NCI-H510A (cell line): Measurements from ENCODE around the gene RALGAPB.
"Not testable (repeated sequence)": the region's sequence is repeated elsewhere in the genome, so short reads cannot be mapped to it uniquely, and the experiment has no call there.

ENCODE experiments used
- DNase-seq: peaks from one replicate; lab custom pipeline; 2025; lab: John Stamatoyannopoulos, UW

RALGAPB gene

DNA sequence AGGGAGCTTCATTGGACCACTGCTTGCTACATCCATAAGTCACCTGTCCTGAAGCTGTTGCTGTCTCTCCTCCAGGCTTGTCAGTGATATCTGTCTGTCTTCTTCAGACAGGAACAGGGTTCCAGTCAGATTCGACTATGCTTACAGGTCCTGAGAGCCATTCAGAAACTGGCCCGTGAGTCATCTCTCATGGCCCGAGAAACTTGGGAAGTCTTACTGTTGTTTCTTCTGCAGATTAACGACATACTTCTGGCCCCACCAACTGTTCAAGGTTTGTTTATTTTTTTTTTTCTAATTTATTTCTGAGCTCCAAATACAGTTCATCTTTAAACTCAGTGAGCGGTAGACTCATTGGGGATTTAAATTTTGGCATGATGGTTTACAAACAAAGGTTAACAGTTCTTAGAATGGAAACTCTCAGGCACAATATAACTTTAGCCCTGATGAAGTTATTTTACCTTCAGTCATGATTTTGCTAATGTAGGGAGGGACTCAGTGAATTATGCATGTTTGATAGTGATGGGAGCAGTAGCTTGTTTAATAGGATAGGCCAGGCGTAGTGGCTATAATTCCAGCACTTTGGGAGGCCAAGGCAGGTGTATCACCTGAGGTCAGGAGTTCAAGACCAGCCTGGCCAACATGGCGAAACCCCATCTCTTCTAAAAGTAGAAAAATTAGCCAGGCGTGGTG is 24.7 kb downstream of the RALGAPB start:
- DNase-seq: no peak

DNA sequence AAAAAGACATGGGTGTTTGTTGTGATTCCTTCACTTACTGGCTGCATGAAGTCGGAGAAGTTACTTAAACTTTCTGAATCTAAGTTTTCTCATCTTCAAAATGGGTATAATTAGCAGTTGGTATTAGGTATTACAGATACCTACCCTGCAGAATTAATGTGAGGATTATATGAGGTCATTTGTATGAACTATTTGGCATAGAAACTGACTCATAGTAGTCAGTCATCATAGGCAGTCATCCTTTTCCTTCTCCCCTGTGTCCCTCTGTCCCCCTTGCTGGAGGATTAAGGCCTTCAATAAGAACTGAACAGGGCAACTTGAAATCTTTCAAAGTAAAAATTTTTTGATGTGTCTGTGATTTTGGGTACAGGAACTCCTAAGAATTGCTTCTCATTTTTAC is 26.3 kb downstream of the RALGAPB start:
- DNase-seq: no peak

GRCh38 chr20:38499366-38499765 is 26.7 kb downstream of the RALGAPB start:
- no peak for DNase-seq

DNA sequence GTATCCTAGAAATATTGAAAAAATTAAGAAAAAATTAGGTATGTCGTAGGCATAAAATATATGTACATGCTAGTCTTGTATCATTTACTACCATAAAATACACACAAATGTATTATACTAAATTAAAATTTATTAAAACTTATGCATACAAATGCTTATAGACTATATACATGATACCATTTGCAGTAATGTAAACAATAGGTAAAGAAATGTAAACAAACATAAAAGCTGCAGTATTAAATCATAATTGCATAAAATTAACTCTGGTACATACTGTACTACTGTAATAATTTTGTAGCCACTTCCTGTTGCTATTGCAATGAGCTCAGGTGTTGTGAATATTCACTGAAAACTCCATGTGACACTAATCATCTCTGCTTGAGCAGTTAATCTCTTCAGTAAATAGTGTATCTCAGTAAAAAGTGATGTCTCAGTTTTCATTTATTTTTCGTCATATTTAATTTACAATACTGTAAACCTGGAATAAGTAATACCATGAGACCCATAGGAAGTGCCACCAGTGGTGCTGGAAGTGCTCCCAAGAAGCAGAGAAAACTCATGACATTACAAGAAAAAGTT is 29.3 kb downstream of the RALGAPB start:
- DNase-seq: no peak

DNA sequence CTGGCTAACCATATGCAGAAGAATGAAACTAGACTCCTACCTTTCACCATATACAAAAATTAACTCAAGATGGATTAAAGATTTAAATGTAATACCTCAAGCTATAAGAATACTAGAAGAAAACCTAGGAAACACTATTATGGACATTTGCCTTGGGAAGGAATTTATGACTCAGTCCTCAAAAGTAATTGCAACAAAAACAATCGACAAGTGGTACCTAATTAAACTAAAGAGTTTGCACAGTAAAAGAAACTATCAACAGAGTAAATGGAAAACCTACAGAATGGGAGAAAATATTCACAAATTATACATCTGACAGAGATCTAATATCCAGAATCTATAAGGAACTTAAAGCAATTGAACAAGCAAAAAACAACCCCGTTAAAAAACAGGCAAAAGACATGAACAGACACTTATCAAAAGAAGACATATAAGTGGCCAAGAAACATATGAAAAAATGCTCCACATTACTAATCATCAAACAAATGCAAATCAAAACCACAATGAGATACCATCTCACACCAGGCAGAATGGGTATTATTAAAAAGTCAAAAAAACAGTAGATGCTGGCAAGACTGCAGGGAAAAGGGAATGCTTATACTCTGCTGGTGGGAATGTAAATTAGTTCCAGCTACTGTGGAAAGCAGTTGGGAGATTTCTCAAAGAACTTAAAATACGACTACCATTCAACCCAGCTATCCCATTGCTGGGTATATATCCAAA is 31.9 kb downstream of the RALGAPB start:
- no peak for DNase-seq

- DNase-seq: no peak
Observed at GRCh38 chr20:38505091-38505455, 32.4 kb downstream of the RALGAPB start.

DNA sequence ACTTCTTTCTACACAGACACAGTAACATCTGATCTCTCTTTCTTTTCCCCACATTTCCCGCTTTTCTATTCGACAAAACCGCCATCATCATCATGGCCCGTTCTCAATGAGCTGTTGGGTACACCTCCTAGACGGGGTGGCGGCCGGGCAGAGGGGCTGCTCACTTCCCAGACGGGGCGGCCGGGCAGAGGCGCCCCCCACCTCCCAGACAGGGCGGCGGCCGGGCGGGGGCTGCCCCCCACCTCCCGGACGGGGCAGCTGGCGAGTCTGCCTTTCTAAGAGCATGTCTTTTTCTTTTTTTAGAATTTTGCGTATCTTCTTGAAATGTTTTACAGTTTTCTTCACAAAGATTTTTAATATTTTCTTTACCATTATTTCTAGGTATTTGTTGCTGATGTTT is 39.1 kb downstream of the RALGAPB start:
- DNase-seq: not testable (repeated sequence)

GRCh38 chr20:38514185-38514584 is 41.5 kb downstream of the RALGAPB start:
- no peak for DNase-seq

GRCh38 chr20:38514947-38515346 is 42.3 kb downstream of the RALGAPB start:
- no peak for DNase-seq

GRCh38 chr20:38515631-38516030 is 43.0 kb downstream of the RALGAPB start:
- DNase-seq: no peak

DNA sequence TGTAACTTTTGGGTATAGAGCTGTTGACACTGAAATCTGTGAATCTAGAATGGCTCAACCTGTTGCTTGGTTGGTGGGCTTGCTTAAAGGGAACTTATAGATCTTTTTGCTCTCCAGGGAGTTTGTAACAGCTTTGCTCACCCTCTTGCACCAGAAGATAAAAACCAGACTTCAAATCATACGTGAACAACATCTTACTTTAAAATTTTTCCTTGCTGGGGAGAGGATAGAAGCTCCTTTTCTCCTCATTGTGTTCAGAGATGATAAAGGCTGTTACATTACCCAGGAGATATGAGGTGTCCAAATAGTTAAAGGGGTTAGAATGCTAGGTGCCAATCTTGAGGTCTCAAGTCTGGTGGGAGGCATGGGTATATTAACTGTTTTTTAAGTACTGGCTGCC is 46.8 kb downstream of the RALGAPB start:
- no peak for DNase-seq

- DNase-seq: no peak
Observed at GRCh38 chr20:38520261-38520660, 47.6 kb downstream of the RALGAPB start.

- no peak for DNase-seq
Observed at GRCh38 chr20:38523697-38524096, 51.1 kb downstream of the RALGAPB start.

DNA sequence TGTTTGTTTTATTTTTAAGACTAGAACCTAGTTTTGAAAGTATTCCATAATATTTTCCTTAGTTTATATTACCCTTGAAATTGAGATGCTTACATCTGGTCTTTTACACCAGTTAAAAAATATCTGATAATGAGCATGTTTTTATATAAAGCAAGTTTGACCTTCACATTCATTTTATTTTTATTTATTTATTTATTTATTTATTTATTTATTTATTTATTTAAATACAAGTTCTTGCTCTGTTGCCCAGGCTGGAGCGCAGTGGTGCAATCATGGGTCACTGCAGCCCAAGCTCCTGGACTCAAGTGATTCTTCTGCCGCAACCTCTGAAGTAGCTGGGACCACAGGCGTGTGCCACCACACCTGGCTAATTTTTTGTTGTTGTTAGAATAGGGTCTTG is 55.5 kb downstream of the RALGAPB start:
- DNase-seq: no peak

- no peak for DNase-seq
Observed at GRCh38 chr20:38531021-38531420, 58.4 kb downstream of the RALGAPB start.

- DNase-seq: no peak
Observed at GRCh38 chr20:38534756-38535155, 62.1 kb downstream of the RALGAPB start.

DNA sequence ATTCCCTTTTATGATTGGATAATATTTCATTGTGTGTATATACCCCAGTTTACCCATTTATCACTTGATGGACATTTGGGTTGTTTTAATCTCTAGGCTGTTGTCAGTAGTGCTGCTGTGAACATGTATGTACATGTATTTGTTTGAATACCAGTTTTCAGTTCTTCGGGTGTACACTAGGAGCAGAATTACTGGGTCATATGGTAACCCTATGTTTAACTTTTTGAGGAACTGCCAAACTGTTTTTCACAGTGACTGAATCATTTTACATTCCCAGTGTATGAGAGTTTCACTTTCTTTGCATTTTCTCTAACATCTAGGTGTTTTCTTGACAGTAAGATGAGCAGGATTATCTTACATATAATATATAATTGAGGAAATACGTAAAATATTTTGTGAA is 63.7 kb downstream of the RALGAPB start:
- DNase-seq: no peak

GRCh38 chr20:38537176-38537575 is 64.5 kb downstream of the RALGAPB start:
- no peak for DNase-seq

GRCh38 chr20:38538789-38539188 is 66.1 kb downstream of the RALGAPB start:
- no peak for DNase-seq

DNA sequence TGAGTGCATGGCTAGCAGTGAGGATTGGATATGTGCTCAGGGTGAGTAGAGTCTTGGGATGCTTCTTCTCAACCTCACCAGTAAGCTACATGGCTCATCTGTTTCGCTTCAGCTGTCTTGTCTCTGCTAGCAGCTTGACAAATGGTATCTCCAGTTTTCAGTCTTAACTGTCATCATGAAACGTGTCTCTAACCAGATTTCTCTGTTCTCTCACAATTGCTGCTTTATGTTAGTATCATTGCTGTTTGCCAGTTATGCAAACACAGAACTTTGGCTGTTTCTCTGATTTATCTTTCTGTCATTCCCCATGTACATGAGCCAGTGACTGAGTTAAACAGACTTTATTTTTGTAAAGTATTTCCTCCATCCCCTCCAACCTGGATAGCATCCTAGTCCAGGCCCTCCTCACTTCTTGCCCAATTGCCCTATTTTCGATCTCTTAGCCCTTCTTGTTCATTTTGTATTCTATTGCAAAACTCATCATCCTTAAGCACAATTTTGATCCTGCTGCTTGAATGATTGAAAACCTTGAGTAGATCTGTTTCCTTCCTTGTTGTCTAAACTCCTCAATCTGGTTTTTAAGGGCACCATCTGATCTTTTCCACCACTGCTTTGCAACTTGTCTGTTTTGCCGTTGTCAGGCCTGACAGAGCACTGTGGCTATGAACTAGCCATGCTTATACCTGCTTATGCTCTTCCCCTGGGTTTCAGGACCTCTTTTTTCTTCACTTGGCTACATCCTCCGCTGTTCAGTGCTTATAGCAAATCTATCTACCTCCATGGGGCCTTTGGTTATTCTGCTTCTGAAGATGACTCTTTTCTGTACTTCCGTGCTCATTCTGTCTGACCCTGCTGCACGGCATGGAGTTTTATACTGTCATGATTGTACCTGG is 70.6 kb downstream of the RALGAPB start:
- DNase-seq: no peak

DNA sequence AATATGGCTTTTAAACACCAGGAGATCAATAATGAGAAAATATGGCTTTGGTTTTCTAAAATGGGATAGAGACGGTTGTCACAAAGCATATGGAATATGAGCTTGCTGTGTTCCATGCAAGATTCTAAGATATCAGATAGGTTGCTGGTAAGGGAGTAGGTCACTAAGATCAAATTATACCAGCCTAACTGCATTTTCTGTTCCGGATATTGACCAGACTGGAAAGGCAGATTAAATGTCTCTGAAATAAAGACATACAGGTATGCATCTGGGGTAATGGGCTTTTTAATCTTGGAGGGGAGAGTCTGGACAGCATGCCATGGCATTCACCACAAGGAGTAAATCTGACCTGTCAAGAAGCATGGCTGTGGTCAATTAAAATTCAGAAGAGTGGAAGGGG is 73.1 kb downstream of the RALGAPB start:
- no peak for DNase-seq

GRCh38 chr20:38547288-38548085 is 74.8 kb downstream of the RALGAPB start:
- no peak for DNase-seq
